Muscle layer of colon (tissue), 2 donors: ENCODE data around the gene MAP3K13.

Experiments used
- H3K27ac ChIP-seq: one replicate; pipeline ENCODE4 v1.7.0; 2013; ENCODE audit warnings: low read depth, mild to moderate bottlenecking, low read length, moderate library complexity
- H3K27me3 ChIP-seq, 2 donors: one replicate each; pipeline ENCODE4 v1.7.0; 2013; ENCODE audit warnings: low read length in 2 of 2, mild to moderate bottlenecking in 2 of 2; ENCODE audit not compliant: insufficient read depth in 2 of 2, control insufficient read depth in 1 of 2
- H3K36me3 ChIP-seq: one replicate; pipeline ENCODE4 v1.7.0; 2013; ENCODE audit warnings: mild to moderate bottlenecking, low read length; ENCODE audit not compliant: insufficient read depth
- H3K4me1 ChIP-seq: one replicate; pipeline ENCODE4 v1.7.0; 2013; ENCODE audit warnings: mild to moderate bottlenecking, low read length; ENCODE audit not compliant: insufficient read depth
- H3K4me3 ChIP-seq, 2 donors: one replicate each; pipeline ENCODE4 v1.7.0; 2013; ENCODE audit warnings: low read length in 2 of 2, low read depth in 1 of 2, mild to moderate bottlenecking in 1 of 2, moderate library complexity in 1 of 2
- H3K9ac ChIP-seq: one replicate; pipeline ENCODE4 v1.7.0; 2013; ENCODE audit warnings: low read length
- H3K9me3 ChIP-seq: one replicate; pipeline ENCODE4 v1.7.0; 2013; ENCODE audit warnings: mild to moderate bottlenecking, low read length
- donor health status: abdominal sarcoma.
- donor health status: Adenocarcinoma of cecum.

The MAP3K13 gene

GRCh38 chr3:185328324-185329004 is 34.5 kb upstream of the MAP3K13 start:
- Histone ChIP-seq H3K4me1 (no peaks in the 10 kb centered on the region), H3K36me3 (no peaks in the 10 kb centered on the region), H3K27ac (no peak overlapping the region), H3K9ac (no peak overlapping the region), H3K4me3 (no peak overlapping the region), H3K27me3 (no peaks in the 10 kb centered on the region), H3K9me3 (no peaks in the 10 kb centered on the region)

GRCh38 chr3:185330238-185330637 is 32.7 kb upstream of the MAP3K13 start:
- Histone ChIP-seq H3K27ac (no peak overlapping the region), H3K27me3 (no peaks in the 10 kb centered on the region), H3K9ac (no peak overlapping the region), H3K9me3 (no peaks in the 10 kb centered on the region), H3K4me3 (no peak overlapping the region), H3K4me1 (no peaks in the 10 kb centered on the region), H3K36me3 (no peaks in the 10 kb centered on the region)

DNA sequence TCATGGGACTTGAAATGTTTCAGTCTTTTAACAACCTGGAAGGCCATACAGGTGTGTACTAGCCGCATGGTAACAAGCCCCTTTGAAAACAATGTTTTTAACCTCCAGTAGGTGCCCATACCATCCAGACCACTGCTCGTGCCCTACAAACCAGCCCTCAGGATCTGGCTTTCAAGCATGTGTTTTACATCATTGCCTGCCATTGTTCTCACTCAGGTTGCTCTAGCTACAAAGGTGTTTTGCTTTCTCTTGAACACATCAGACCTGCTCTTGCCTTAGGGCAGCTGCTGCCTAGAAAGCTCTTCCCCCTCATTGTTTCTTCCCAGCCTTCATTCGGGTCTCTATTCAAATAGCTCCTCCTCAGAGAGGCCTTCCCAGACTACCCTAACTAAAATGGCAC is 32.3 kb upstream of the MAP3K13 start:
- Histone ChIP-seq H3K9me3 (no peaks in the 10 kb centered on the region), H3K36me3 (no peaks in the 10 kb centered on the region), H3K4me1 (no peaks in the 10 kb centered on the region), H3K27ac (no peak overlapping the region), H3K4me3 (no peak overlapping the region), H3K27me3 (no peaks in the 10 kb centered on the region), H3K9ac (no peak overlapping the region)

DNA sequence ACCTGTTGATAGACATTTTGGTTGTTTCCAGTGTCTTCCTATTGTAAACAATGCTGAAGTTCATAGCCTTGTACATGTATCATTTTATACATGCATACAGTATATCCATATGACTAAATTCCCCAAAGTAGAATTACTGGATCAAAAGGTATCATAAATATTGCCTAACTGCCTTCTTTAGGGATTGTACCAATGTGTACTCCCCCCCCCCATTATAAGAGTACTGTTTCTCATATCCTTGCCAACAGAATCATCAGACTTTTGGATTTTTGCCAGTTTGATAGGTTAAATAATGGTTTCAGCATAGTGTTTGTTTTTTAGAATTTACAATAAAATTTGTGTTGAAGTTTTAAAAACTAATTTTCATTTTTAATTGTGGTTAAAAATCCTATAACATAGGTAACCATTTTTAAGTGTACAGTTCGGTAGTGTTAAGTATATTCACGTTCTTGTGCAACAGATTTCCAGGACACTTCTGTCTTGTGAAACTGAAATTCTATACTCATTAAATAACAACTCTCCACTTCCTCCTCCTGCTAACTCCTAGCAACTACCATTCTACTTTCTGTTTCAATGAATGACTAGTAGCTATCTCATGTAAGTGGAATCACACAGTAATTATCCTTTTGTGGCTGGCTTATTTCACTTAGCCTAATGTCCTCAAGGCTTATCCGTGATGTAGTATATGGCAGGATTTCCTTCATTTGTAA is 30.8 kb upstream of the MAP3K13 start:
- Histone ChIP-seq H3K27ac (peak overlapping the region; percentile 28), H3K36me3 (no peaks in the 10 kb centered on the region), H3K4me1 (peaks cover 1% of the 10 kb centered on the region), H3K9me3 (no peaks in the 10 kb centered on the region), H3K27me3 (no peaks in the 10 kb centered on the region), H3K4me3 (no peak overlapping the region), H3K9ac (no peak overlapping the region)

DNA sequence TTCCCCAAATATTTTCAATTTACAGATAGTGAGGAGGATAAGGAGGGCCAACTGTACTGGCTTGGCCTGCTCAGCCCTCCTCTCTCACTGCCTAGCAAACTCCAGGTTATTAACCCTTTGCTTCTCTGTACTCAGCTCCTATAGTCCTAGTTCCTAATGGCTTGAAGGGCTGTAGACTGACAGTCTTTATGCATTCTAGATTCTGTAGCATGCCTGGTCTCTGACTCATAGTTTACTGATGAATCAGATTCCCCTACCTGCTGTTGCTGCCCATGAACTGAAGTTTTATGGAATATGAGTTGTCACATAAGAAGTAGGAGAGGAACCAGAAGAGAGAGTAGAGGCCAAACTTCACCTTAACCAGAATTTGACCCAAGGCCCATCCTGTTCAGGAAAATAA is 27.1 kb upstream of the MAP3K13 start:
- Histone ChIP-seq H3K4me1 (peaks cover 5% of the 10 kb centered on the region), H3K9ac (no peak overlapping the region), H3K27ac (no peak overlapping the region), H3K9me3 (no peaks in the 10 kb centered on the region), H3K36me3 (no peaks in the 10 kb centered on the region), H3K27me3 (no peaks in the 10 kb centered on the region), H3K4me3 (no peak overlapping the region)

GRCh38 chr3:185337231-185337816 is 25.6 kb upstream of the MAP3K13 start:
- Histone ChIP-seq H3K27ac (no peak overlapping the region), H3K9ac (no peak overlapping the region)

GRCh38 chr3:185339945-185340344 is 23.0 kb upstream of the MAP3K13 start:
- no peaks in the 10 kb centered on the region for H3K9me3 ChIP-seq
- no peak overlapping the region for H3K27ac ChIP-seq
- H3K4me3 ChIP-seq: no peak overlapping the region
- H3K36me3 ChIP-seq: no peaks in the 10 kb centered on the region
- H3K9ac ChIP-seq: no peak overlapping the region
- peaks cover 5% of the 10 kb centered on the region for H3K4me1 ChIP-seq
- no peaks in the 10 kb centered on the region for H3K27me3 ChIP-seq

More at GRCh38 chr3:185337231-185337816, 25.6 kb upstream of the MAP3K13 start:
- Histone ChIP-seq H3K4me3 (no peak overlapping the region), H3K4me1 (peaks cover 5% of the 10 kb centered on the region), H3K9me3 (no peaks in the 10 kb centered on the region), H3K27me3 (no peaks in the 10 kb centered on the region), H3K36me3 (no peaks in the 10 kb centered on the region)

DNA sequence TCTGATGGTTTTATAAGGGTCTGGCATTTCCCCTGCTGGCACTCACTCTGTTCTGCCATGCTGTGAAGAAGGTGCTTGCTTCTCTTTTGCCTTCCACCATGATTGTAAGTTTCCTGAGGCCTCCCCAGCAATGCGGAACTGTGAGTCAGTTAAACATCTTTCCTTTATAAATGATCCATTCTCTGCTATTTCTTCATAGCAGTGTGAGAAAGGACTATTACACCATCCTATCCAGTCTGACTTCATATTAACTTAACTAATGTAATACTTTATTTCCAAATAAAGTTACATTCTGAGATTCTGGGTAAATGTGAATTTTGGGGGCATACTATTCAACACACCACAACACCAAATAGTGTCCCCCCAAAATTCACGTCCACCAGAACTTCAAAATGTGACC is 22.2 kb upstream of the MAP3K13 start:
- H3K9ac ChIP-seq: no peak overlapping the region
- no peak overlapping the region for H3K27ac ChIP-seq
- H3K36me3 ChIP-seq: no peaks in the 10 kb centered on the region
- no peaks in the 10 kb centered on the region for H3K27me3 ChIP-seq
- no peaks in the 10 kb centered on the region for H3K9me3 ChIP-seq
- H3K4me1 ChIP-seq: peaks cover 5% of the 10 kb centered on the region
- no peak overlapping the region for H3K4me3 ChIP-seq

DNA sequence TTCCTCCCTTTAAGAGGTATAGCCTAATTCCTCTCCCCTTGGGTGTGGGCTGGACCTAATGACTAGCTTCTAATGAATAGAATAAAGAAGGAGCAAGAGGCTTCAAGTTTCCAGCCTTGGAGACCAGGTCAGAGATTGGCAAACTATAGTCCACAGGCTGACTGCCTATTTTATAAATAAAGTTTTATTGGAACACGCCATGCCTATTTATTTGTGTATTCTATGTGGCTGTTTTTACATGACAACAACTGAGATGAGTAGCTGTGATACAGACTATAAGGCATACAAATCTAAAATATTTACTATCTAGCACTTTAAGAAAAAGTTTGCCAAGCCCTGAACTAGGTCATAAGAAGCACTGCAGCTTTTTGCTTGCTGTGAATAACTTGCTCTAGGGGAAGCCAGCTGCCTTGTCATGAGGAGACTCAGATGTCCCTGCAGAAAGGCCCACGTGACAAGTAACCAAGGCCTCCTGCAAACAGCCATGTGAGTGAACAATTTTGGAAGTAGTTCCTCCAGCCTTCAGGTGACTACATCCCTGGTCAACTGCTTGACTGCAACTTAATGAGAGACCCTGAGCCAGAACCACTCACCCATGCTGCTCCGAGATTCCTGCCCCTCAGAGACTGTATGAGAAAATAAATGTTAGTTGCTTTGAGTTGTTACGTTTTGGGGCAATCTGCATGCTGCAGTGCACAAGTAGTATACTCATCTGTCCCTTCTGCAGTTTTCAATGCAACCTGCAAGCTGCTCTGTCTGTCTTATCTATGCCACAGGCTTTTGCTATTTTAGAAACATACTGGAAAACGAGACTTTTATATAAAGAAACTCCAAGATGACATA is 21.1 kb upstream of the MAP3K13 start:
- Histone ChIP-seq H3K9ac (no peak overlapping the region), H3K9me3 (no peaks in the 10 kb centered on the region)

GRCh38 chr3:185342459-185343174 is 20.3 kb upstream of the MAP3K13 start:
- Histone ChIP-seq H3K27ac (no peak overlapping the region), H3K4me3 (no peak overlapping the region), H3K4me1 (no peaks in the 10 kb centered on the region), H3K27me3 (no peaks in the 10 kb centered on the region), H3K9me3 (no peaks in the 10 kb centered on the region), H3K36me3 (no peaks in the 10 kb centered on the region), H3K9ac (no peak overlapping the region)

More for the DNA sequence above, 21.1 kb upstream of the MAP3K13 start:
- Histone ChIP-seq H3K4me3 (no peak overlapping the region), H3K36me3 (no peaks in the 10 kb centered on the region), H3K27ac (no peak overlapping the region), H3K4me1 (peaks cover 5% of the 10 kb centered on the region), H3K27me3 (no peaks in the 10 kb centered on the region)

- Histone ChIP-seq H3K4me3 (no peak overlapping the region), H3K9me3 (no peaks in the 10 kb centered on the region), H3K4me1 (no peaks in the 10 kb centered on the region), H3K27ac (no peak overlapping the region), H3K9ac (no peak overlapping the region), H3K36me3 (no peaks in the 10 kb centered on the region), H3K27me3 (no peaks in the 10 kb centered on the region)
Measured at GRCh38 chr3:185347399-185347798, 15.5 kb upstream of the MAP3K13 start.
